ENCODE results near the gene SLC6A8.
"Not testable (repeated sequence)": the region's sequence is repeated elsewhere in the genome, so short reads cannot be mapped to it uniquely, and the experiment has no call there.

SLC6A8 gene

GRCh38 chrX:153731117-153731844, 43.6 kb downstream of the SLC6A8 start:
- no peak for DNase-seq (ENCODE audit: low read depth, low spot score)

DNA sequence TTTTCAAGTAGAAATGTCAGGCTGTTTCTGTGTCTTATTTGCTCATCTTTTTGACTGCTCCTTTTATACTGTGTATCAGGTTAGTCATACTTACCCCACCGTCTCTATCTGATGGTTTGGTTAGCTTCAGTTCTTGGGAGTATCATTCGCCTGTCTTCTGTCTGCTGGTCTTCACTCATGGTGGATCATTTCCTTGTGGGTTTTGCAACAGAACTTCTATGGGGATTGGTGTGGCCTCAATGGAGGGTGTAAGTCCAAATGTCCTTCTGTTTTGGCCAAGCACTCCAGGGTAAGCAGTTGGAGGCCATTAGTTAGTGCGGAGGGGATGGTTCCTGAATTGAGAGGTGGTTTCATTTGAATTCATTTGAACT, 44.1 kb downstream of the SLC6A8 start:
- DNase-seq (ENCODE audit: low read depth, low spot score): no peak

DNA sequence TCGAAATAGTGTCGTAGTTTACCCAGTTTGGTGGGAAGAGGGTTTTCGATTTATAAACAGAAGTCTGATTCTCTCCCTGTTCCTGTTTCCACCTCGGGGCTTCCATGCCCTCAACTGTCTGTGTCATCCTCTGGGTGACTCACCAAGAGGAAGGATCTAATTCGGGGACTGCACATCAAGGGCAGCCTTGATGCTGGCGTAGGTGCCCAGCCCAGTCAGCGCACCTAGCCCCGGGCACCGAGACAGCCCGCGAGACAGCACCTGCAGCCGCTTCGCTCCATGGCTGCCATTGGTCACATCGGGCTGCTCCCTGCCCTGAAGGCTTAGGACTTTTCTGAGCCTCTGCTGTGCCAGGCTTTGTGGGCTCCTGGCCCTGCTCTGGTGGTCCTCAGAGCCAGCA, 44.7 kb downstream of the SLC6A8 start:
- DNase-seq (ENCODE audit: low read depth, low spot score): no peak

DNA sequence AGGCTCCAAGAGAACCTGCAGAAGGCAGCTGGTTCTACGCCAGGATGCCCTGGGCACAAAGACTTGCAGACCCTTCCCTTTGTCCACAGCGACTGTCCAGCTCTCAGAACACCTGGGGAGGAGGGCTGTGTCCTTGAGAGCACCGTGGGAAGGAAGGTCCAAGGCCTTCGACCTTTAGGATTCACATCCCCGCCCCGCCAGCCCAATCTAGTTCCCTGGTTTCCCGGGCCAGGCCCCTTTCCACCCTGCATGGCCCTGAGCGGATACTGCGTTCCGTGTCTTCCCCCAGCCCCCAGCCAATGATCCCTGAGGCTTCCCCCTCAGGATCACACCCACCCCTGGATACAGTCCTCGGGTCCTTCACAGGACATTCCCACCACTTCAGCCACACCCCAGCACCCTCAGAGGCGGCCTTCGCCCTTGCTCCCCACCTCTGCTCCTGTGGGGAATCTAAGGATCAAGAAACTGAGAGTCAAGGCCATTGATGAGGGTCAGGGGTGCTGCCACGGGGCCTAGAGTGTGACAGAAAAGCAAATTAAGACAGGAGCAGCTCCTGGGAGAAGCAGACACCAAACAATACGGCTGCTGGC, 46.0 kb downstream of the SLC6A8 start:
- no peak for DNase-seq (ENCODE audit: low read depth, low spot score)

DNA sequence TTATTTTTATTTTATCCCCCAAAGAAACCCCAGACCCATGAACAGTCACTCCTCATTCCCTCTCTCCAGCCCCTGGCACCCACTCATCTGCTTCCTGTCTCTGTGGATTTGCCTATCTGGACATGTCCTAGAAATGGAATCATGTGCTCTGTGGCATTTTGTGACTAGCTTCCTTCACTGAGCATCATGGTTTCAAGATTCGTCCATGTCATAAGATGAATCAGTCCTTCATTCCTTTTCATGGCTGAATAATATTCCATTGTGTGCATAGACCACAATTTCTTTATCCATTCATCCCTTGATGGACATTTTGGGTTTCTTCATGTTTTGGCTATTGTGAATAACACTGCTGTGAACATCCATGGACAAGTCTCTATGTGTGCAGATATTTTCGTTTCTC, 47.1 kb downstream of the SLC6A8 start:
- no peak for DNase-seq (ENCODE audit: low read depth, low spot score)

GRCh38 chrX:153735274-153735673, 47.5 kb downstream of the SLC6A8 start:
- peak; percentile 12 for DNase-seq (ENCODE audit: low read depth, low spot score)

- no peak for DNase-seq (ENCODE audit: low read depth, low spot score)
Observed at GRCh38 chrX:153736071-153736820, 48.5 kb downstream of the SLC6A8 start.

DNA sequence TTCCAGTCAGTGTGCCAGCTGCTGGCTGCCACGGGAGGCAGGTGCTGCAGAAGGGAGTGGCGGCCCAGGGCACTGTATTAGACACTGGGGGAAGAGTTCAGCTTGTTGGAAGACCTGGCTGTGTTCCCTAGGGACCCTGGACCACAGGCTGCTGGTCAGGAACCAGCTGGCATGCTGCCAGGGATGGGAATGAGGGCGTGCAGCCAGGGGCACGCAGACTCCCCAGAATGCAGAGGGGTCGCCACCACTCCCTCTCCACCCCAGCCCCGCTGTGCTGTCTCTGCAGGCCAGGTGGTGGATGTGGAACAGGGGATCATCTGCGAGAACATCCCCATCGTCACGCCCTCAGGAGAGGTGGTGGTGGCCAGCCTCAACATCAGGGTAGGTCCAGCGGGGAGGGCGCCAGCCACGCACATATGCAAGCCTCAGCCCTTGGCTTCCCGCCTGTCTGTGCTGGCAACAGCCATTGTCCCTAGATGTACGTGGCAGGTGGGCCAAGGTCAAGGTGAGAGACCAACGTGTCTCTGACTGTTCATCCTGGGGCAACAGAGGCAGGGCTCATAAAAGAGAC, 49.2 kb downstream of the SLC6A8 start:
- no peak for DNase-seq (ENCODE audit: low read depth, low spot score)

GRCh38 chrX:153738056-153738605, 50.4 kb downstream of the SLC6A8 start:
- DNase-seq (ENCODE audit: low read depth, low spot score): no peak

GRCh38 chrX:153739754-153740486, 52.2 kb downstream of the SLC6A8 start:
- DNase-seq (ENCODE audit: low read depth, low spot score): no peak

- DNase-seq (ENCODE audit: low read depth, low spot score): no peak
Observed at GRCh38 chrX:153740631-153741222, 53.0 kb downstream of the SLC6A8 start.

DNA sequence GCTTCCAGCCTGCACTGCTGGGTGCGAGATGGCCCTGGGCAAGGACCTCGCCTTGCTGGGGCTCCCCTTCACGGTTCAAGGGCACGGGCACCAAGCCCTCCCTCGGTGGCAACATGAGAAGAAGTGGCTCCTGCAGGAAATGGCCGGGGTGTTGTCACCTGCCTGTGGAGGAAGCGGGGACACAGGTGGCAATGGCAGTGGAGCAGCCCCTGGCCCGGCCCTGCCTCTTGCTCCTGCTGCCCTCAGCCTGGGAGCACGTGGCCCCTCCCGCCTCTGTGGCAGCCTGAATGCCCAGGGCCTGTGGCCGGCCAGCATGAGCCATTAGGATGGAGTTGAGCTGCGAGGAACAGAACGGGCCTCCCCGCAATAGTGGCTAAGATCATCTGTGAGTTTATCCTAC, 53.7 kb downstream of the SLC6A8 start:
- no peak for DNase-seq (ENCODE audit: low read depth, low spot score)

- not testable (repeated sequence) for DNase-seq (ENCODE audit: low read depth, low spot score)
Observed at GRCh38 chrX:153742111-153742510, 54.4 kb downstream of the SLC6A8 start.

DNA sequence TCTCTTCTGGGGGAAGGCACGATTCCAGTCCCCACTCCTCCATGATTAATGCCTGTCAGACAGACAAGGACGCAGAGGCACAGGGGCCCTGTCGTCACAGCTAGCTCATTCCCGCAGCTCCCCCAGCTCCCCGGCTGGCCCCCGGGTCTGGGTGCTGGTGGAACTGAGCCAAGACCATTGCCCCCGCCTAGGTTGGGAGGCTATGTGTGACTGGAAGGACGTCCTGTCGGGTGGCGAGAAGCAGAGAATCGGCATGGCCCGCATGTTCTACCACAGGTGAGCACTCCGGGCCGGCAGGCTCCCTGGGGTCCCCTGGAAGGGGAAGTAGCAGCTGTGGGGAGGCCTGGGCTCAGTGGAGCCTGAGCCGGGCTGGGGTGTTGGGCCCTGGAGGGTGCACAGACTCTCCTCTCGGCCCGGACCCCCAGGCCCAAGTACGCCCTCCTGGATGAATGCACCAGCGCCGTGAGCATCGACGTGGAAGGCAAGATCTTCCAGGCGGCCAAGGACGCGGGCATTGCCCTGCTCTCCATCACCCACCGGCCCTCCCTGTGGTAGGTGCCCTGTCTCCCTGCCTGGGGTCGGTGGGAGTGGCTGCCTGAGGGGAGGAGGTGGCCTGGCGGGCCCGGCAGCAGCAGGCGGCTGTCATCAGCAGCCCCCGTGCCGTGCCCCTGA, 55.2 kb downstream of the SLC6A8 start:
- not testable (repeated sequence) for DNase-seq (ENCODE audit: low read depth, low spot score)

DNA sequence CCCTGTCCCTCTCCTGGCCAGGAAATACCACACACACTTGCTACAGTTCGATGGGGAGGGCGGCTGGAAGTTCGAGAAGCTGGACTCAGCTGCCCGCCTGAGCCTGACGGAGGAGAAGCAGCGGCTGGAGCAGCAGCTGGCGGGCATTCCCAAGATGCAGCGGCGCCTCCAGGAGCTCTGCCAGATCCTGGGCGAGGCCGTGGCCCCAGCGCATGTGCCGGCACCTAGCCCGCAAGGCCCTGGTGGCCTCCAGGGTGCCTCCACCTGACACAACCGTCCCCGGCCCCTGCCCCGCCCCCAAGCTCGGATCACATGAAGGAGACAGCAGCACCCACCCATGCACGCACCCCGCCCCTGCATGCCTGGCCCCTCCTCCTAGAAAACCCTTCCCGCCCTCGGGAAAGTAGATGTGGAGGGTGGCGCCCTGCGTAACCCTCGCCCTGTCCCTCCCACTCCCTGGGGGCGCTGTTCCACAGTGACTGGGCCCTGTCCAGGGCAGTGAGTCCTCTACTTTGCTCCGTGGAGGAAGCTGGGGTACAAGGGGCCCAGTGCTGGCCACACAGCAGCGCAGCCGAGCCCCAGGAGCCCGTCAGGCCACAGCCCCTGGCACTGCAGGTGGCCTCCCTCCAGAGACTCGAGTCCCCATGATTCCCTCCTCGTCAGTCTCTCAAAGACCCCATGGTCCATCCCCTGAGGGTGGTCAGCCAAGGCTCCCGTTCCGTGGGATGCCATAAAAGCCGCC, 55.9 kb downstream of the SLC6A8 start:
- peak; percentile 12 for DNase-seq (ENCODE audit: low read depth, low spot score)

- DNase-seq (ENCODE audit: low read depth, low spot score): peak; percentile 37
Observed at GRCh38 chrX:153744210-153745066, 56.7 kb downstream of the SLC6A8 start.

DNA sequence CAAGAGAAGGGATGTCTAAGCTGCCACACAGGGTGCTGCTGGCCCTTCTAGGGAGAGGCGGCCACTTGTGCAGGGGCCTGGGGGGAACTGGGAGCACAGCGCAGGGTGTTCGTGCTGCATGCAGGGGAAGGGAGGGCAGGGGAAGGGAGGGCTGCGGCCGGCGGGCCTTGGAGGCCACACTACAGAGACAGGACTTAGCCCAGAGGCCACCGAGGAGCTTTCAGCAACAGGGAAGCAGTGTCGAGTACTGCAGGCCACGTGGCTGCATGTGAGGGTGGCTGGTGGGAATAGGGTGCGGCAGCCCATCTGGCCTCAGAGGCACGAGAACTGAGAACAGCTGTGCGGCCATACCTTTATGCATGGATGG, 57.3 kb downstream of the SLC6A8 start:
- DNase-seq (ENCODE audit: low read depth, low spot score): not testable (repeated sequence)
